K562 (cell line): ENCODE results near the gene SLC12A9. TPM values are rescaled to one million over a fixed set of nuclear protein-coding genes. Genes with fewer than 3 reads are reported as not detected.

Experiments used
- BRCA1 ChIP-seq, 2 experiments: fragments of 450-650 bp in 1 of 2; sonication (generic) in 1 of 2; formaldehyde crosslinking in 1 of 2; IDR thresholded peaks; 2 replicates each; pipeline versions ENCODE4 v1.5.0 to v1.6.1; 2017 to 2020; ENCODE audit warnings: mild to moderate bottlenecking in 1 of 2, missing genetic modification reagents in 1 of 2
- LARP7 ChIP-seq: fragments of 450-650 bp; IDR thresholded peaks from 2 replicates; pipeline ENCODE4 v1.6.1; 2016
- MTF1 ChIP-seq: fragments of 250-450 bp; sonication (Bioruptor Pico); IDR thresholded peaks from 2 replicates; pipeline ENCODE4 v1.9.0; 2021; ENCODE audit warnings: moderate library complexity, mild to moderate bottlenecking, inconsistent platforms, borderline replicate concordance
- NFE2L1 ChIP-seq: fragments of 450-650 bp; IDR thresholded peaks from 2 replicates; pipeline ENCODE4 v1.6.1; 2016; ENCODE audit warnings: missing genetic modification characterization, low read depth, mild to moderate bottlenecking, missing compliant biosample characterization, moderate library complexity, borderline replicate concordance
- OTX1 ChIP-seq: fragments of 450-650 bp; formaldehyde crosslinking; IDR thresholded peaks from 2 replicates; pipeline ENCODE4 v1.4.0; 2022; ENCODE audit warnings: mild to moderate bottlenecking
- SP2 ChIP-seq: IDR thresholded peaks from 2 replicates; pipeline ENCODE4 v1.6.1; 2011; ENCODE audit warnings: mild to moderate bottlenecking, low read depth, low read length, moderate library complexity; ENCODE audit not compliant: poor library complexity, severe bottlenecking; ENCODE audit errors: extremely low read depth
- ZNF589 ChIP-seq: fragments of 200-800 bp; sonication (Bioruptor generic); IDR thresholded peaks from 2 replicates; pipeline ENCODE4 v1.6.1; 2016; ENCODE audit warnings: low read depth, missing genetic modification characterization, missing compliant biosample characterization
- polyA plus RNA-seq, 8 experiments: library from polyadenylated mRNA; depleted of rRNA in 4 of 8; stranded (reverse) in 5 of 8; unstranded in 3 of 8; fragments of >200 nt; fragmentation: Nextera tagmentation in 2 of 8; fragmentation: Illumina TruSeq in 1 of 8; extraction: Ambion mirVana in 2 of 8; extraction: Trizol in 1 of 8; gene quantifications; 2 replicates each; pipeline versions ENCODE4 v1.2.1 to v1.2.3, GENCODE V29; 2011 to 2014; ENCODE audit warnings: inconsistent platforms in 1 of 8, missing spikeins in 1 of 8
- total RNA-seq, 7 experiments: library from RNA; depleted of rRNA in 6 of 7; stranded (reverse); fragments of >200 nt in 6 of 7; fragmentation: Illumina TruSeq in 2 of 7; extraction: Trizol in 2 of 7; gene quantifications; 2 replicates each; pipeline versions ENCODE4 v1.2.1 to v1.2.3, GENCODE V29; 2011 to 2021; ENCODE audit warnings: low replicate concordance in 1 of 7
- TF ChIP-seq, protein P1 (sequence below): sonication (generic); formaldehyde crosslinking; IDR thresholded peaks from 2 replicates; pipeline ENCODE4 v1.8.1; 2023; ENCODE audit warnings: mild to moderate bottlenecking, missing genetic modification reagents, moderate library complexity
- TF ChIP-seq, protein P2 (sequence below): fragments of 450-650 bp; conservative IDR thresholded peaks from 2 replicates; pipeline ENCODE4 v1.6.1; 2016; ENCODE audit warnings: missing genetic modification characterization, low read depth, mild to moderate bottlenecking, missing compliant biosample characterization, moderate library complexity
- TF ChIP-seq, protein P3 (sequence below), 2 experiments: fragments of 450-650 bp; formaldehyde crosslinking in 1 of 2; IDR thresholded peaks; 2 replicates each; pipeline versions ENCODE4 v1.4.0 to v1.6.1; 2014 to 2020; ENCODE audit warnings: mild to moderate bottlenecking in 2 of 2, borderline replicate concordance in 1 of 2, low read depth in 1 of 2
- TF ChIP-seq, protein P4 (sequence below), 2 experiments: IDR thresholded peaks; 2 replicates each; pipeline ENCODE4 v1.6.1; 2012; ENCODE audit warnings: improper control_type of control experiment in 2 of 2, low read depth in 2 of 2, low read length in 2 of 2, borderline replicate concordance in 1 of 2

Gene SLC12A9
- total and polyA plus RNA-seq, 9 of the 15 experiments (the other 6 are each of a cell fraction or from before 2014, with no cell fraction given) = 0.06 to 20.2 (median 10.7) TPM

DNA sequence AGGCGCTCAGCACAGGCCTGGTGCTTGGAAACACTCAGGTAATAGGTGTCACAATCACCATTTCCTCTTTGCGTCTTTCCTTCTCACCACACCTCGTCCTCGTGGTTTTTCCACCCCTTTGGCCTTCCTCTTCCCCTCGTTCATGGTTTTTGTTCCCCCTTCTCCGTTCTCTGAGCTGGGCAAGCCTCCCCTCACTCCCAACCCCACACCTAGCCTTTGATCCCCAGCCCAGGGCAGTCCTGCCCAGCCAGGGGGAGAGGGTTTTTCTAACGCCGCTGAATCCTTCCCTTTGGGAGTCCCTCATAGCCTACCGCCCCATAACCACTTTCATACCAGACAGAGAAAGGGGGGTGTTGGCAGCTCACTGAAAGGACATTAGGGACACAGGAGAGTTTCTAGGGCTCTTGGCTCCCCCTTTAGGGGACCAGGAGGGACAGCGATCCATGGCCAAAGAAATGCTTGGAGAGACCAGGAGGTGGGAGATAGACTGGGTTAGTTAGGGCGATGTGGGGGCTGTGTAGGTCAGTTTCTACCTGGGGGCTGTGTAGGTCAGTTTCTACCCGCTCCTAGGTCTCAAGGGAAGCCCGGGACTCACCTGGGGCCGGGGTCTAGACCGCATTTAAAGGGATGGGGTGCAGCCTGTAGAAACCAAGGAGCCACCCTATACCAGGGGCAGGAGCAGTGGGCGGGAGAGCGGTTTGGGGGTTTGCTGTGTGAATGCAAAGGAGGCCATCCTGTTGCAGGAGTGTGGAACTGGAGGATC is 26.6 kb upstream of the SLC12A9 start (continued):
- TF ChIP-seq, protein P1, sequence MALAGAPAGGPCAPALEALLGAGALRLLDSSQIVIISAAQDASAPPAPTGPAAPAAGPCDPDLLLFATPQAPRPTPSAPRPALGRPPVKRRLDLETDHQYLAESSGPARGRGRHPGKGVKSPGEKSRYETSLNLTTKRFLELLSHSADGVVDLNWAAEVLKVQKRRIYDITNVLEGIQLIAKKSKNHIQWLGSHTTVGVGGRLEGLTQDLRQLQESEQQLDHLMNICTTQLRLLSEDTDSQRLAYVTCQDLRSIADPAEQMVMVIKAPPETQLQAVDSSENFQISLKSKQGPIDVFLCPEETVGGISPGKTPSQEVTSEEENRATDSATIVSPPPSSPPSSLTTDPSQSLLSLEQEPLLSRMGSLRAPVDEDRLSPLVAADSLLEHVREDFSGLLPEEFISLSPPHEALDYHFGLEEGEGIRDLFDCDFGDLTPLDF (CRISPR knock-in tag) = peak; percentile 82; the same call in 1 of the 2 replicates
- TF ChIP-seq, protein P2, sequence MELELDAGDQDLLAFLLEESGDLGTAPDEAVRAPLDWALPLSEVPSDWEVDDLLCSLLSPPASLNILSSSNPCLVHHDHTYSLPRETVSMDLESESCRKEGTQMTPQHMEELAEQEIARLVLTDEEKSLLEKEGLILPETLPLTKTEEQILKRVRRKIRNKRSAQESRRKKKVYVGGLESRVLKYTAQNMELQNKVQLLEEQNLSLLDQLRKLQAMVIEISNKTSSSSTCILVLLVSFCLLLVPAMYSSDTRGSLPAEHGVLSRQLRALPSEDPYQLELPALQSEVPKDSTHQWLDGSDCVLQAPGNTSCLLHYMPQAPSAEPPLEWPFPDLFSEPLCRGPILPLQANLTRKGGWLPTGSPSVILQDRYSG = no peak
- no peak for TF ChIP-seq NFE2L1 (tag)
- TF ChIP-seq BRCA1 (IDR thresholded peaks at IDR 0.05) = no peak
- no peak for TF ChIP-seq BRCA1 (CRISPR knock-in tag; IDR thresholded peaks at IDR 0.05)
- TF ChIP-seq MTF1 (CRISPR knock-in tag) = 0 out of 2 replicates have a peak, but pooled peaks have one; percentile 52
- TF ChIP-seq, protein P3, sequence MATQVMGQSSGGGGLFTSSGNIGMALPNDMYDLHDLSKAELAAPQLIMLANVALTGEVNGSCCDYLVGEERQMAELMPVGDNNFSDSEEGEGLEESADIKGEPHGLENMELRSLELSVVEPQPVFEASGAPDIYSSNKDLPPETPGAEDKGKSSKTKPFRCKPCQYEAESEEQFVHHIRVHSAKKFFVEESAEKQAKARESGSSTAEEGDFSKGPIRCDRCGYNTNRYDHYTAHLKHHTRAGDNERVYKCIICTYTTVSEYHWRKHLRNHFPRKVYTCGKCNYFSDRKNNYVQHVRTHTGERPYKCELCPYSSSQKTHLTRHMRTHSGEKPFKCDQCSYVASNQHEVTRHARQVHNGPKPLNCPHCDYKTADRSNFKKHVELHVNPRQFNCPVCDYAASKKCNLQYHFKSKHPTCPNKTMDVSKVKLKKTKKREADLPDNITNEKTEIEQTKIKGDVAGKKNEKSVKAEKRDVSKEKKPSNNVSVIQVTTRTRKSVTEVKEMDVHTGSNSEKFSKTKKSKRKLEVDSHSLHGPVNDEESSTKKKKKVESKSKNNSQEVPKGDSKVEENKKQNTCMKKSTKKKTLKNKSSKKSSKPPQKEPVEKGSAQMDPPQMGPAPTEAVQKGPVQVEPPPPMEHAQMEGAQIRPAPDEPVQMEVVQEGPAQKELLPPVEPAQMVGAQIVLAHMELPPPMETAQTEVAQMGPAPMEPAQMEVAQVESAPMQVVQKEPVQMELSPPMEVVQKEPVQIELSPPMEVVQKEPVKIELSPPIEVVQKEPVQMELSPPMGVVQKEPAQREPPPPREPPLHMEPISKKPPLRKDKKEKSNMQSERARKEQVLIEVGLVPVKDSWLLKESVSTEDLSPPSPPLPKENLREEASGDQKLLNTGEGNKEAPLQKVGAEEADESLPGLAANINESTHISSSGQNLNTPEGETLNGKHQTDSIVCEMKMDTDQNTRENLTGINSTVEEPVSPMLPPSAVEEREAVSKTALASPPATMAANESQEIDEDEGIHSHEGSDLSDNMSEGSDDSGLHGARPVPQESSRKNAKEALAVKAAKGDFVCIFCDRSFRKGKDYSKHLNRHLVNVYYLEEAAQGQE (IDR thresholded peaks at IDR 0.05; ENCODE audit: borderline replicate concordance) = peak; percentile 56; the same call in 1 of the 2 replicates
- TF ChIP-seq, protein P3 (CRISPR knock-in tag; IDR thresholded peaks at IDR 0.05; ENCODE audit: low read depth) = no peak
- TF ChIP-seq, protein P4, sequence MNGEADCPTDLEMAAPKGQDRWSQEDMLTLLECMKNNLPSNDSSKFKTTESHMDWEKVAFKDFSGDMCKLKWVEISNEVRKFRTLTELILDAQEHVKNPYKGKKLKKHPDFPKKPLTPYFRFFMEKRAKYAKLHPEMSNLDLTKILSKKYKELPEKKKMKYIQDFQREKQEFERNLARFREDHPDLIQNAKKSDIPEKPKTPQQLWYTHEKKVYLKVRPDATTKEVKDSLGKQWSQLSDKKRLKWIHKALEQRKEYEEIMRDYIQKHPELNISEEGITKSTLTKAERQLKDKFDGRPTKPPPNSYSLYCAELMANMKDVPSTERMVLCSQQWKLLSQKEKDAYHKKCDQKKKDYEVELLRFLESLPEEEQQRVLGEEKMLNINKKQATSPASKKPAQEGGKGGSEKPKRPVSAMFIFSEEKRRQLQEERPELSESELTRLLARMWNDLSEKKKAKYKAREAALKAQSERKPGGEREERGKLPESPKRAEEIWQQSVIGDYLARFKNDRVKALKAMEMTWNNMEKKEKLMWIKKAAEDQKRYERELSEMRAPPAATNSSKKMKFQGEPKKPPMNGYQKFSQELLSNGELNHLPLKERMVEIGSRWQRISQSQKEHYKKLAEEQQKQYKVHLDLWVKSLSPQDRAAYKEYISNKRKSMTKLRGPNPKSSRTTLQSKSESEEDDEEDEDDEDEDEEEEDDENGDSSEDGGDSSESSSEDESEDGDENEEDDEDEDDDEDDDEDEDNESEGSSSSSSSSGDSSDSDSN (IDR thresholded peaks at IDR 0.05; ENCODE audit: borderline replicate concordance in 1 of 2, low read depth in 2 of 2, low read length in 2 of 2) = peak in 1 of 2 experiments; percentile 54; a peak in 1 of 4 replicates
- TF ChIP-seq LARP7 = peak; percentile 15; the same call in 1 of the 2 replicates
- no peak for TF ChIP-seq SP2
- no peak for TF ChIP-seq ZNF589 (CRISPR knock-in tag)
- TF ChIP-seq OTX1 = 0 out of 2 replicates have a peak, but pooled peaks have one; percentile 59
